DMS53 treated with DMSO at 0.1 percent for 48 hours (cell line): ENCODE data around the gene MYL12A.
A peak's percentile ranks its signal among the peaks of the same experiment; 100 is the strongest.

Source experiments
- DNase-seq: peaks from one replicate; lab custom pipeline; 2025; ENCODE audit not compliant: unreplicated experiment; lab: John Stamatoyannopoulos, UW

The MYL12A gene

GRCh38 chr18:3254725-3255124 lies 7.1 kb downstream of the MYL12A start:
- no peak for DNase-seq

GRCh38 chr18:3255611-3256165 lies 8.1 kb downstream of the MYL12A start:
- no peak for DNase-seq

GRCh38 chr18:3256693-3257626 lies 9.4 kb downstream of the MYL12A start:
- DNase-seq, result peak; percentile 75

- DNase-seq, result no peak
Observed at GRCh38 chr18:3257627-3258120, 10.1 kb downstream of the MYL12A start.

GRCh38 chr18:3260995-3261372 lies 13.4 kb downstream of the MYL12A start:
- DNase-seq, result no peak

- peak; percentile 80 for DNase-seq
Observed at GRCh38 chr18:3261373-3262233, 14.0 kb downstream of the MYL12A start, which contains the start of gene MYL12B. TSS of gene MYL12B (plus strand) at chr18:3262133. CDS start at chr18:3272899, 10,766 bp downstream.

- DNase-seq, result no peak
Observed at GRCh38 chr18:3262234-3263131, 14.9 kb downstream of the MYL12A start.

- DNase-seq, result no peak
Observed at GRCh38 chr18:3263132-3263700, 15.6 kb downstream of the MYL12A start.

GRCh38 chr18:3264362-3264761 lies 16.8 kb downstream of the MYL12A start:
- DNase-seq, result no peak

GRCh38 chr18:3265564-3266033 lies 18.0 kb downstream of the MYL12A start:
- DNase-seq, result no peak

- DNase-seq, result no peak
Observed at GRCh38 chr18:3266062-3266608, 18.5 kb downstream of the MYL12A start.

GRCh38 chr18:3268306-3268705 lies 20.7 kb downstream of the MYL12A start:
- no peak for DNase-seq

- DNase-seq, result no peak
Observed at GRCh38 chr18:3269241-3269913, 21.8 kb downstream of the MYL12A start.

- no peak for DNase-seq
Observed at GRCh38 chr18:3269914-3270299, 22.3 kb downstream of the MYL12A start.

- no peak for DNase-seq
Observed at GRCh38 chr18:3273042-3273441, 25.4 kb downstream of the MYL12A start.

GRCh38 chr18:3277643-3278213 lies 30.1 kb downstream of the MYL12A start:
- peak; percentile 61 for DNase-seq

- no peak for DNase-seq
Observed at GRCh38 chr18:3279201-3280185, 31.9 kb downstream of the MYL12A start.
